SK-N-SH (cell line): ENCODE results near the gene LRMDA. TPM values are rescaled to one million over a fixed set of nuclear protein-coding genes. Genes with fewer than 3 reads are reported as not detected.

Source experiments
- CTCF ChIA-PET: fragments of 300-600, 350-600 bp; formaldehyde crosslinking; extraction: SDS; loops from one replicate; lab custom pipeline; 2021; lab: Yijun Ruan, JAX
- POLR2A ChIA-PET: fragments of 350-600 bp; sonication (Branson Sonifier 250); formaldehyde crosslinking; extraction: SDS; loops from one replicate; lab custom pipeline; 2020; ENCODE audit warnings: antibody characterized with exemption, inconsistent platforms; lab: Yijun Ruan, JAX
- DNase-seq: peaks from one replicate; pipeline ENCODE4 v3.0.0; 2012
- H2AFZ ChIP-seq: fragments of 200-600 bp; sonication (generic); 2 replicates; pipeline ENCODE4 v1.8.1; 2016; ENCODE audit warnings: antibody characterized with exemption, mild to moderate bottlenecking, low read depth
- H3F3A ChIP-seq: fragments of 200-600 bp; sonication (generic); replicated peaks from 2 replicates; pipeline ENCODE3; 2016; ENCODE audit warnings: antibody characterized with exemption, mild to moderate bottlenecking; ENCODE audit not compliant: insufficient read depth
- H3K27ac ChIP-seq, 2 experiments: fragments of 200-500 bp in 1 of 2; fragments of 200-600 bp in 1 of 2; sonication (Bioruptor generic) in 1 of 2; sonication (generic), shearing (Covaris generic) in 1 of 2; 2 replicates each; pipeline versions ENCODE4 v1.5.1 to v1.6.1; 2014 to 2016; ENCODE audit warnings: low read depth in 2 of 2, inconsistent platforms in 1 of 2, low read length in 1 of 2, mild to moderate bottlenecking in 1 of 2, mixed read lengths in 1 of 2
- H3K27me3 ChIP-seq: fragments of 200-600 bp; sonication (generic), shearing (Covaris generic); 2 replicates; pipeline ENCODE4 v1.6.1; 2016; ENCODE audit warnings: mixed run types; ENCODE audit not compliant: insufficient read depth
- H3K36me3 ChIP-seq, 2 experiments: fragments of 200-500 bp in 1 of 2; fragments of 200-600 bp in 1 of 2; sonication (Bioruptor generic) in 1 of 2; sonication (generic) in 1 of 2; replicated peaks in 1 of 2; 2 replicates each; pipeline versions ENCODE3 to v1.5.1; 2014 to 2016; ENCODE audit warnings: low read length in 1 of 2, mild to moderate bottlenecking in 1 of 2; ENCODE audit not compliant: insufficient read depth in 2 of 2, control insufficient read depth in 1 of 2
- H3K4me1 ChIP-seq, 2 experiments: fragments of 200-500 bp in 1 of 2; fragments of 200-600 bp in 1 of 2; sonication (Bioruptor generic) in 1 of 2; sonication (generic), shearing (Covaris generic) in 1 of 2; 2 replicates each; pipeline versions ENCODE4 v1.5.1 to v1.6.1; 2014 to 2016; ENCODE audit warnings: low read depth in 1 of 2, low read length in 1 of 2, mixed run types in 1 of 2; ENCODE audit not compliant: insufficient read depth in 2 of 2, control insufficient read depth in 1 of 2
- H3K4me2 ChIP-seq: fragments of 200-600 bp; sonication (generic), shearing (Covaris generic); 2 replicates; pipeline ENCODE4 v1.6.1; 2017; ENCODE audit warnings: mixed run types
- H3K4me3 ChIP-seq, 2 experiments: fragments of 200-500 bp in 1 of 2; fragments of 200-600 bp in 1 of 2; sonication (Bioruptor generic) in 1 of 2; sonication (generic), shearing (Covaris generic) in 1 of 2; 2 replicates each; pipeline versions ENCODE4 v1.5.1 to v1.8.1; 2014 to 2016; ENCODE audit warnings: low read depth in 2 of 2, inconsistent platforms in 1 of 2, low read length in 1 of 2, mild to moderate bottlenecking in 1 of 2, mixed read lengths in 1 of 2, moderate library complexity in 1 of 2
- H3K79me2 ChIP-seq: fragments of 200-600 bp; sonication (generic); 2 replicates; pipeline ENCODE4 v1.8.1; 2017; ENCODE audit warnings: mild to moderate bottlenecking; ENCODE audit not compliant: insufficient read depth
- H3K9ac ChIP-seq: fragments of 200-600 bp; sonication (generic); 2 replicates; pipeline ENCODE4 v1.6.1; 2017; ENCODE audit warnings: mixed run types
- H3K9me2 ChIP-seq: fragments of 200-600 bp; sonication (generic); 2 replicates; pipeline ENCODE4 v1.6.1; 2017; ENCODE audit warnings: mixed run types
- H3K9me3 ChIP-seq: fragments of 200-600 bp; sonication (generic); 2 replicates; pipeline ENCODE4 v1.6.1; 2017; ENCODE audit warnings: mixed run types, mild to moderate bottlenecking, moderate library complexity
- H4K20me1 ChIP-seq: fragments of 200-600 bp; sonication (generic); 2 replicates; pipeline ENCODE4 v1.6.1; 2017; ENCODE audit warnings: mild to moderate bottlenecking, mixed run types; ENCODE audit not compliant: insufficient read depth
- CHD2 ChIP-seq: fragments of 150-350 bp; IDR thresholded peaks from 2 replicates; pipeline ENCODE4 v1.6.1; 2018; ENCODE audit warnings: low read length; ENCODE audit not compliant: partially characterized antibody
- CTCF ChIP-seq: fragments of 200-600 bp; sonication (generic); IDR thresholded peaks from 2 replicates; pipeline ENCODE4 v1.6.1; 2017; ENCODE audit warnings: antibody characterized with exemption, mild to moderate bottlenecking, moderate library complexity
- EZH2phosphoT487 ChIP-seq: fragments of 200-600 bp; sonication (generic); IDR thresholded peaks from 2 replicates; pipeline ENCODE4 v1.6.1; 2017; ENCODE audit warnings: low read depth, mixed run types, mild to moderate bottlenecking, antibody characterized with exemption, moderate library complexity, borderline replicate concordance
- FOSL2 ChIP-seq: IDR thresholded peaks from 2 replicates; pipeline ENCODE4 v1.4.0; 2012; ENCODE audit warnings: low read depth, mild to moderate bottlenecking, moderate library complexity, borderline replicate concordance
- FOXJ3 ChIP-seq: sonication (generic); formaldehyde crosslinking; IDR thresholded peaks from 2 replicates; pipeline ENCODE4 v1.5.1; 2020; ENCODE audit warnings: mild to moderate bottlenecking, missing genetic modification reagents
- FOXM1 ChIP-seq: IDR thresholded peaks from 2 replicates; pipeline ENCODE4 v1.4.0; 2012; ENCODE audit warnings: low read depth, mild to moderate bottlenecking
- GABPA ChIP-seq: IDR thresholded peaks from 2 replicates; pipeline ENCODE4 v1.4.0; 2012; ENCODE audit warnings: low read depth, mild to moderate bottlenecking
- POLR2AphosphoS5 ChIP-seq: IDR thresholded peaks from 2 replicates; pipeline ENCODE4 v1.6.1; 2012; ENCODE audit warnings: low read depth, low read length
- RAD21 ChIP-seq: IDR thresholded peaks from 2 replicates; pipeline ENCODE4 v1.6.1; 2012; ENCODE audit warnings: mild to moderate bottlenecking, low read length
- RFX5 ChIP-seq: IDR thresholded peaks from 2 replicates; pipeline ENCODE4 v1.6.1; 2012; ENCODE audit warnings: mild to moderate bottlenecking, improper control_type of control experiment, low read length
- RXRA ChIP-seq: IDR thresholded peaks from 2 replicates; pipeline ENCODE4 v1.4.0; 2012; ENCODE audit warnings: low read depth, mild to moderate bottlenecking, borderline replicate concordance
- SIN3A ChIP-seq: IDR thresholded peaks from 2 replicates; pipeline ENCODE4 v1.6.1; 2012; ENCODE audit warnings: low read depth, mild to moderate bottlenecking, low read length, moderate library complexity, borderline replicate concordance
- SMC3 ChIP-seq: IDR thresholded peaks from 2 replicates; pipeline ENCODE4 v1.6.1; 2012; ENCODE audit warnings: low read depth, low read length, improper control_type of control experiment
- TAF1 ChIP-seq: IDR thresholded peaks from 2 replicates; pipeline ENCODE4 v1.6.1; 2012; ENCODE audit warnings: low read depth, mild to moderate bottlenecking, low read length, moderate library complexity, borderline replicate concordance
- TCF12 ChIP-seq: IDR thresholded peaks from 2 replicates; pipeline ENCODE4 v1.4.0; 2012
- YY1 ChIP-seq: IDR thresholded peaks from 2 replicates; pipeline ENCODE4 v1.4.0; 2012; ENCODE audit warnings: low read depth, mild to moderate bottlenecking
- ZBTB33 ChIP-seq: IDR thresholded peaks from 2 replicates; pipeline ENCODE4 v1.4.0; 2012; ENCODE audit warnings: low read depth, borderline replicate concordance
- WGBS: methylation state at CpG from one replicate; pipeline ENCODE4 v1.1.6; 2017; ENCODE audit warnings: low lambda C conversion rate; 5-methylcytosine and 5-hydroxymethylcytosine counted together
- polyA plus RNA-seq, 3 experiments: library from polyadenylated mRNA; depleted of rRNA; stranded (reverse); fragments of >200 nt; gene quantifications; 2 replicates each; pipeline ENCODE4 v1.2.3, GENCODE V29; 2012

LRMDA gene
- polyA plus RNA-seq, 1 of the 3 experiments (the other 2 are of a cell fraction): 0.95 TPM

DNA sequence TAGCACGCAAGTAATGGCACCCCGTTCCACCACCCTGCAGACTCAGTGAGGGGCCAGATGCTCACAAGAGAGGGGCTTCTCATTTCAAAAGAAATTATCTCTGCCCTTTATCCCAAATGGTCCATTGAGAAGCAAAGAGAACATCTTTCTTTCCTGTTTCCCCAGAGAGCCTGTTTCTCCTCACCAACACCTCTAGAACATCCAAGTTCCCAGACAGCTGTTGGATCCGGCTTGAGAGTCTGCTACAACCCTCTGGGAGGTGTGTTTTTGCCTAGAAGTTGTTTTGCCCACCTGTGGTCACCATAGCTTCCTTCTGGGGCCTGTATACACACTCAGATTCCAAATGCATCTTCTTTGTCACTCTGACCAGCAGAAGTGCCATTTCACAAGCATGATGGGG, 637.4 kb downstream of the LRMDA start:
- H3K27me3 ChIP-seq: no peaks in the 10 kb centered on the region
- H3K4me2 ChIP-seq: no peak overlapping the region
- H4K20me1 ChIP-seq: no peaks in the 10 kb centered on the region
- ChIA-PET POLR2A (no interaction called here), CTCF (no interaction called here)
- TF ChIP-seq FOSL2 (no peak), FOXJ3 (CRISPR knock-in tag) (no peak), CHD2 (no peak), RAD21 (no peak), RXRA (no peak), TCF12 (no peak), ZBTB33 (no peak), YY1 (no peak), FOXM1 (no peak), SIN3A (no peak), SMC3 (no peak)
- no peaks in the 10 kb centered on the region for H3K9me2 ChIP-seq
- no peaks in the 10 kb centered on the region for H3K79me2 ChIP-seq
- 73% methylated on average over 3 of the region's 3 CpGs for WGBS
- H3K9me3 ChIP-seq: no peaks in the 10 kb centered on the region
- H3K36me3 ChIP-seq: no peaks in the 10 kb centered on the region
- H2AFZ ChIP-seq: no peak overlapping the region
- H3K4me1 ChIP-seq: peaks cover 0 to 4% of the 10 kb centered on the region in 2 experiments; a peak in 2 of 4 replicates
- DNase-seq: no peak
- no peak overlapping the region for H3K4me3 ChIP-seq
- H3K27ac ChIP-seq: no peak overlapping the region
- H3F3A ChIP-seq: peaks cover 3% of the 10 kb centered on the region
- H3K9ac ChIP-seq: no peak overlapping the region

- H3K79me2 ChIP-seq: no peaks in the 10 kb centered on the region
- TF ChIP-seq GABPA (no peak), RXRA (no peak), RFX5 (no peak), TAF1 (no peak), FOXJ3 (CRISPR knock-in tag) (no peak), CTCF (no peak), YY1 (no peak), POLR2AphosphoS5 (no peak), EZH2phosphoT487 (no peak), SMC3 (no peak)
- TF ChIP-seq, all 33 proteins: peak for 0
- H2AFZ ChIP-seq: no peak overlapping the region
- no peaks in the 10 kb centered on the region for H4K20me1 ChIP-seq
- H3F3A ChIP-seq: peaks cover 3% of the 10 kb centered on the region
- ChIA-PET CTCF (interaction anchor here (1.1 to 1.6 kb wide), 3 partner anchors 18 to 475 kb away, joined by 3 to 9 read pairs (median 4); no protein-coding TSS in a partner anchor), POLR2A (interaction anchor here (0.6 kb wide), 1 partner anchor 233 kb away, joined by 3 read pairs; no protein-coding TSS in a partner anchor)
- H3K9me2 ChIP-seq: no peaks in the 10 kb centered on the region
- H3K4me3 ChIP-seq: no peak overlapping the region
- no peaks in the 10 kb centered on the region for H3K9me3 ChIP-seq
- H3K27ac ChIP-seq: no peak overlapping the region
- no peak for DNase-seq
- no peaks in the 10 kb centered on the region for H3K36me3 ChIP-seq
- 97% methylated on average over 5 of the region's 5 CpGs for WGBS
- H3K9ac ChIP-seq: no peak overlapping the region
- no peaks in the 10 kb centered on the region for H3K27me3 ChIP-seq
- no peak overlapping the region for H3K4me2 ChIP-seq
- peaks cover 0 to 4% of the 10 kb centered on the region in 2 experiments; a peak in 2 of 4 replicates for H3K4me1 ChIP-seq
Observed at GRCh38 chr10:76070916-76071315, 639.5 kb downstream of the LRMDA start.
